AG04449 (cell line): ENCODE measurements around the gene TAS2R41.

Source experiments
- CTCF ChIA-PET: fragments of 350-600 bp; formaldehyde crosslinking; extraction: SDS; loops from one replicate; lab custom pipeline; 2021; ENCODE audit warnings: antibody characterized with exemption; lab: Yijun Ruan, JAX
- POLR2A ChIA-PET: fragments of 400-600, 350-600 bp; formaldehyde crosslinking; extraction: SDS; loops from one replicate; lab custom pipeline; 2020; ENCODE audit warnings: antibody characterized with exemption, inconsistent platforms; lab: Yijun Ruan, JAX
- DNase-seq: peaks from one replicate; pipeline ENCODE4 v3.0.0-alpha.2; 2010; ENCODE audit warnings: low read depth, low spot score
- H3K4me3 ChIP-seq: 2 replicates; pipeline ENCODE4 v1.5.1; 2011; ENCODE audit warnings: low read depth, mild to moderate bottlenecking, control low read depth, low read length
- TF ChIP-seq, protein P1 (sequence below): IDR thresholded peaks from one replicate; pipeline ENCODE4 v1.5.1; 2011; ENCODE audit warnings: mild to moderate bottlenecking, moderate library complexity, low read length, control low read depth, inconsistent platforms; ENCODE audit not compliant: insufficient read depth; ENCODE audit errors: missing control alignments

The TAS2R41 gene, protein sequence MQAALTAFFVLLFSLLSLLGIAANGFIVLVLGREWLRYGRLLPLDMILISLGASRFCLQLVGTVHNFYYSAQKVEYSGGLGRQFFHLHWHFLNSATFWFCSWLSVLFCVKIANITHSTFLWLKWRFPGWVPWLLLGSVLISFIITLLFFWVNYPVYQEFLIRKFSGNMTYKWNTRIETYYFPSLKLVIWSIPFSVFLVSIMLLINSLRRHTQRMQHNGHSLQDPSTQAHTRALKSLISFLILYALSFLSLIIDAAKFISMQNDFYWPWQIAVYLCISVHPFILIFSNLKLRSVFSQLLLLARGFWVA

DNA sequence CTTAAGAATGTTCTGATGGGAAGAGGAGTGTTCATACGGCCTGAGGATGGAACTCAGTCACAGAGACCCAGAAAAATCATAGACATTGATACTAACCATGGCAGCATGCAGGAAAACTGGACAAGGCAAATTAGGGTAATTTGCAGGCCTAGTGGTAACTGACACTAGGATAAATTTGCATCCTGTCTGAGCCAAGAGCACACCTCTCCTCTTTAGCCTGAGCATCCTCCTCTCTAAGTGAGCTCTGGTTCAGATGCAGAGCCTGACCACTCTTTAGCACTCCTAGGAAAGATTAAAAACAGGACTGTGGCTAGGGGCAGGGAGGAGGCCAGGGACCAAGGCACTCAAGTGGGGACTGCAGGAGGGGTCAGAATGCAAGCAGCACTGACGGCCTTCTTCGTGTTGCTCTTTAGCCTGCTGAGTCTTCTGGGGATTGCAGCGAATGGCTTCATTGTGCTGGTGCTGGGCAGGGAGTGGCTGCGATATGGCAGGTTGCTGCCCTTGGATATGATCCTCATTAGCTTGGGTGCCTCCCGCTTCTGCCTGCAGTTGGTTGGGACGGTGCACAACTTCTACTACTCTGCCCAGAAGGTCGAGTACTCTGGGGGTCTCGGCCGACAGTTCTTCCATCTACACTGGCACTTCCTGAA, at the start of gene TAS2R41:
Gene TAS2R41, plus strand, starts transcription at position 373 of the 650 bp plus-strand sequence. Its CDS starts 0 bp downstream, at position 373.
- DNase-seq, result no peak
- TF ChIP-seq, protein P1, sequence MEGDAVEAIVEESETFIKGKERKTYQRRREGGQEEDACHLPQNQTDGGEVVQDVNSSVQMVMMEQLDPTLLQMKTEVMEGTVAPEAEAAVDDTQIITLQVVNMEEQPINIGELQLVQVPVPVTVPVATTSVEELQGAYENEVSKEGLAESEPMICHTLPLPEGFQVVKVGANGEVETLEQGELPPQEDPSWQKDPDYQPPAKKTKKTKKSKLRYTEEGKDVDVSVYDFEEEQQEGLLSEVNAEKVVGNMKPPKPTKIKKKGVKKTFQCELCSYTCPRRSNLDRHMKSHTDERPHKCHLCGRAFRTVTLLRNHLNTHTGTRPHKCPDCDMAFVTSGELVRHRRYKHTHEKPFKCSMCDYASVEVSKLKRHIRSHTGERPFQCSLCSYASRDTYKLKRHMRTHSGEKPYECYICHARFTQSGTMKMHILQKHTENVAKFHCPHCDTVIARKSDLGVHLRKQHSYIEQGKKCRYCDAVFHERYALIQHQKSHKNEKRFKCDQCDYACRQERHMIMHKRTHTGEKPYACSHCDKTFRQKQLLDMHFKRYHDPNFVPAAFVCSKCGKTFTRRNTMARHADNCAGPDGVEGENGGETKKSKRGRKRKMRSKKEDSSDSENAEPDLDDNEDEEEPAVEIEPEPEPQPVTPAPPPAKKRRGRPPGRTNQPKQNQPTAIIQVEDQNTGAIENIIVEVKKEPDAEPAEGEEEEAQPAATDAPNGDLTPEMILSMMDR, result no peak
- ChIA-PET POLR2A (no interaction called here), CTCF (no interaction called here)
- H3K4me3 ChIP-seq, result no peak within 1 kb of the TSS

DNA sequence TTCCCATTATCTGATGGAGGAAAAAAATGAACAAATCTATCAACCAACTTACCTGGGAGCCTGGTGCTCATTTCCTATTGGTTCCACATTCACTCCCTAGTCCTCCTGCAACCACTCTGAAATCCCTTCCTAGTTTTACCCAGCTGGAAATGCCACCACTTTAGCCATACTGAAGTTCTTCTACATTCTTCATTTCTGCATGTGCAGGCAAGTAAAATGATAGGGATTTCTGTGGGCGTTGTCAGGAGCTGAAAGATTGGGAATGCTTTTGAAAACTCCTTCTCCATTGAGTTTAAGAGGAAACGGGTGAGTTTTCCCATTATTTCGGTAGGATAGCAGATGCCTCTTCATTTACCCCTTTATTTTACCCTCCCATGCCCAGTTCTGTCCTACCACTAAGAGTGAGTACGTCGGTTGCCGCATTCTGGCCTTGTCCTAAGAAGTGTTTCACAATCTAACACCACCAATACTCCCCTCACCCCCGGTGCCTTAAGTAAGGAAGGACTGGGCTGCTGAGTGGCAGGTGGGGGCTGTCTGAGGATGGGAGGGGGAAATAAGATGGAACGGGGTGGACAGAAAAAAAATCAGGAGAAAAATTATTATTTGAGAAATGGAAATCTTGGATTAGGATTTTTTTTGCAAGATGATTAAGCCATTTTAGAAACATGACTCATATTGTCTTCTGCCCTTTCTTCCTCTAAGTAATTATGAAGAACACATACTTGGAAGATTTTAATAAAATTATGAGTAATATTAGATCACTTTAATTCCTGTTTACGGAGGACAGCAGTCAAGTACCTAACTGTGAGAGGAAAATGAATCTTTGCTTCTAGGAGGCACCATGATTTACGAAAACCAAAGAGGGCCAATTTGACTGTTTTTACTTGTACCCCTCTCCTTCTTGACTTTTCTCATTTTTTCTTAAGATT, 47.6 kb upstream of the TAS2R41 start:
- ChIA-PET CTCF (interaction anchor here (1.1 kb wide), 1 partner anchor 14 kb away, joined by 4 read pairs; no protein-coding TSS in a partner anchor), POLR2A (no interaction called here)
- no peak overlapping the region for H3K4me3 ChIP-seq
- DNase-seq, result no peak
- TF ChIP-seq, protein P1, result no peak

DNA sequence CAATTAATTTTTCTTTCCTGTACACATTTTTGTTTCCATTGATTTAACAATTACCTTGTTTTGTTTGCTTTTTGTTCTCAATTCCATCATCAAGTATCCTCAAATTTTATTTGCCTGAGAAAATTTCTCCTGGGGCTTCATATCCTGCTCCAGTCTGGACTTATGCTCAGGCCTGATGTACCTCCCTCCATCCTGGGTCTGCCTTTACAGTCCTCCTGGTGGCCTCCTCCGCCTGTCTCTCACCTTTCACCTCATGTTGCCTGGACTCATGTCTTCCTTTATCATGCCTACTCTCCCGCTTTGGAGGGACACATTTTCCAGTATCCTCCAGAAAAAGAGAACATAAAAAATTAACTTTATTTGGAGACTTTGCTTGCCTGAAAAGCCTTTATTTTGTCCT, 46.6 kb upstream of the TAS2R41 start:
- ChIA-PET CTCF (interaction anchor here (1.3 to 2.5 kb wide), 3 partner anchors 8 to 22 kb away, joined by 3 to 14 read pairs (median 7); no protein-coding TSS in a partner anchor), POLR2A (no interaction called here)
- DNase-seq, result no peak
- TF ChIP-seq, protein P1, result no peak
- no peak overlapping the region for H3K4me3 ChIP-seq

DNA sequence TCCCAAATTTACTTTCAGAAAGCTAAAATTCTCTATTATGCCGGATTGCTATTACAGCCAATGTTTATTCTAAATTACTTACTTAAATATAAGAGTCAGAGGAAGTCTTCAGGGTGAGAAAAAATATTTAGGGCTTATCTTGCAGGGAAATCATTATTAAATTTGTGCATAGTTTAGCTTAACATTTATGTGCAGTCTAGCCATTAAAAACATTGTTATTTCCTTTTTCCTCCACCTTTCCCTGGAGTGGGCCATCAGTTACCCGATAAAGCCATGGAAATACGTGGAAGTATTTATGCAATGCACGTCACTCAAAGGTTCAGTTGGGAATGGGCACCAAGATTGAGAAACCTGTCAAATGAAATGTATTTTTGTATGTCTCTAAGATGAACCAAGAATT, 43.9 kb upstream of the TAS2R41 start:
- CTCF ChIA-PET, result interaction anchor here (0.6 to 2.5 kb wide), 3 partner anchors 11 to 17 kb away, joined by 3 to 10 read pairs (median 7); no protein-coding TSS in a partner anchor
- no peak for DNase-seq
- no peak overlapping the region for H3K4me3 ChIP-seq
- POLR2A ChIA-PET, result no interaction called here
- TF ChIP-seq, protein P1, result no peak

DNA sequence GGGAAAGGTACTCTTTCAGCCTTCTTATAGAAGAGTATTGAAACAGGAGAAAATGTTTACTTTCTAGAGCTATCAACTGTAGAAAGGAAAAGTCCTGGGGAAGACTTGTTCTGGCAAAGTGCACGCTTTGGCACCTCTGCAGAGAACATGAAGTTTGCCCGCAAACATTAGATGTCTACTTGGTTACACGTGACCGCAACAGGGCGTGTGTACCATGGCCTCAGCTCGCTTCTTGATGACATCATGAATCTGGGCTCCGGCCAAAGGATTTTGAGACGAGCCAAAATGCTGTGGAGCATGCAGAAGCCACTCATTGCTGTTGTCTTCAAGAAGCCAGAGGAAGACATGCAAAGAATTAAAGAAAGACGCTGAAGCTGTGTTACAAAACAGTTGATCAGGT, 43.0 kb upstream of the TAS2R41 start:
- no peak for DNase-seq
- ChIA-PET CTCF (interaction anchor here (1.8 kb wide), 1 partner anchor 18 kb away, joined by 10 read pairs; no protein-coding TSS in a partner anchor), POLR2A (no interaction called here)
- no peak overlapping the region for H3K4me3 ChIP-seq
- TF ChIP-seq, protein P1, result no peak
